Uterus (tissue), 2 donors: ENCODE measurements around the gene UST.

Source experiments
- POLR2A ChIP-seq, 2 donors: fragments of 450-650 bp; IDR thresholded peaks; one replicate each; pipeline ENCODE4 v1.6.1; 2016; ENCODE audit warnings: antibody characterized with exemption in 2 of 2, mild to moderate bottlenecking in 1 of 2, moderate library complexity in 1 of 2
- TF ChIP-seq, protein P1 (sequence below), 4 experiments: fragments of 200-600 bp in 2 of 4; fragments of 450-650 bp in 2 of 4; sonication (generic) in 2 of 4; IDR thresholded peaks; one replicate each; pipeline ENCODE4 v1.5.1; 2016 to 2019; ENCODE audit warnings: antibody characterized with exemption in 4 of 4, mild to moderate bottlenecking in 2 of 4, moderate library complexity in 1 of 4

GRCh38 chr6:148836751-148837150, 89.9 kb downstream of the UST start:
- TF ChIP-seq, protein P1, sequence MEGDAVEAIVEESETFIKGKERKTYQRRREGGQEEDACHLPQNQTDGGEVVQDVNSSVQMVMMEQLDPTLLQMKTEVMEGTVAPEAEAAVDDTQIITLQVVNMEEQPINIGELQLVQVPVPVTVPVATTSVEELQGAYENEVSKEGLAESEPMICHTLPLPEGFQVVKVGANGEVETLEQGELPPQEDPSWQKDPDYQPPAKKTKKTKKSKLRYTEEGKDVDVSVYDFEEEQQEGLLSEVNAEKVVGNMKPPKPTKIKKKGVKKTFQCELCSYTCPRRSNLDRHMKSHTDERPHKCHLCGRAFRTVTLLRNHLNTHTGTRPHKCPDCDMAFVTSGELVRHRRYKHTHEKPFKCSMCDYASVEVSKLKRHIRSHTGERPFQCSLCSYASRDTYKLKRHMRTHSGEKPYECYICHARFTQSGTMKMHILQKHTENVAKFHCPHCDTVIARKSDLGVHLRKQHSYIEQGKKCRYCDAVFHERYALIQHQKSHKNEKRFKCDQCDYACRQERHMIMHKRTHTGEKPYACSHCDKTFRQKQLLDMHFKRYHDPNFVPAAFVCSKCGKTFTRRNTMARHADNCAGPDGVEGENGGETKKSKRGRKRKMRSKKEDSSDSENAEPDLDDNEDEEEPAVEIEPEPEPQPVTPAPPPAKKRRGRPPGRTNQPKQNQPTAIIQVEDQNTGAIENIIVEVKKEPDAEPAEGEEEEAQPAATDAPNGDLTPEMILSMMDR (IDR thresholded peaks at IDR 0.05): no peak
- TF ChIP-seq POLR2A (IDR thresholded peaks at IDR 0.05): no peak
